ENCODE results near the gene CD69. TPM values are rescaled to one million over a fixed set of nuclear protein-coding genes. Genes with fewer than 3 reads are reported as not detected.

The CD69 gene
- total RNA-seq, 4 donors from 2014 or later: 0.47 to 2.6 (median 1.1) TPM

GRCh38 chr12:9751204-9752144, 9.2 kb downstream of the CD69 start:
- ATAC-seq: peak; percentile 55
- Histone ChIP-seq H3K4me1 (peaks cover 0 to 12% (median 0%) of the 10 kb centered on the region in 3 donors), H3K27ac (no peak overlapping the region), H3K36me3 (no peaks in the 10 kb centered on the region), H3K4me3 (peak overlapping the region in 1 of 2 donors; percentile 2), H3K27me3 (peaks cover 4% of the 10 kb centered on the region), H3K9me3 (no peaks in the 10 kb centered on the region)
- TF ChIP-seq POLR2A (IDR thresholded peaks at IDR 0.05) (no peak), CTCF (IDR thresholded peaks at IDR 0.05) (peak in 2 of 4 experiments; percentile 40 to 44)
- 35 to 36% methylated on average over 9 of the region's 9 CpGs for WGBS, 2 donors (ENCODE audit: low coverage in 1 of 2)

- TF ChIP-seq POLR2A (IDR thresholded peaks at IDR 0.05) (no peak), CTCF (IDR thresholded peaks at IDR 0.05) (peak; percentile 63 to 81 (median 72))
- 9 to 11% methylated on average over 20 of the region's 20 CpGs for WGBS, 2 donors (ENCODE audit: low coverage in 1 of 2)
- peak overlapping the region in 1 of 2 donors; percentile 2 for H3K4me3 ChIP-seq
Measured at GRCh38 chr12:9750276-9751203, 10.2 kb downstream of the CD69 start.

GRCh38 chr12:9749640-9750039, 11.1 kb downstream of the CD69 start:
- H3K27ac ChIP-seq: no peak overlapping the region
- no peak overlapping the region for H3K4me3 ChIP-seq
- WGBS, 2 donors (ENCODE audit: low coverage in 1 of 2): no CpG with 5 or more reads among the region's 1 CpG
- H3K4me1 ChIP-seq: peaks cover 0 to 12% (median 0%) of the 10 kb centered on the region in 3 donors
- peaks cover 4% of the 10 kb centered on the region for H3K27me3 ChIP-seq
- no peaks in the 10 kb centered on the region for H3K36me3 ChIP-seq
- no peak for ATAC-seq
- no peaks in the 10 kb centered on the region for H3K9me3 ChIP-seq
- no peak for TF ChIP-seq EP300 (IDR thresholded peaks at IDR 0.05)
- no peak for TF ChIP-seq CTCF (IDR thresholded peaks at IDR 0.05)
- no peak for TF ChIP-seq POLR2AphosphoS5 (IDR thresholded peaks at IDR 0.05)
- TF ChIP-seq POLR2A (IDR thresholded peaks at IDR 0.05): no peak

More at GRCh38 chr12:9750276-9751203, 10.2 kb downstream of the CD69 start:
- Histone ChIP-seq H3K9me3 (no peaks in the 10 kb centered on the region), H3K4me1 (peaks cover 0 to 12% (median 0%) of the 10 kb centered on the region in 3 donors), H3K27ac (no peak overlapping the region), H3K27me3 (peaks cover 4% of the 10 kb centered on the region), H3K36me3 (no peaks in the 10 kb centered on the region)
- ATAC-seq: peak; percentile 71

GRCh38 chr12:9745199-9745598, 15.5 kb downstream of the CD69 start:
- no peaks in the 10 kb centered on the region for H3K4me1 ChIP-seq
- H3K9me3 ChIP-seq: no peaks in the 10 kb centered on the region
- H3K36me3 ChIP-seq: no peaks in the 10 kb centered on the region
- no peak overlapping the region for H3K4me3 ChIP-seq
- peaks cover 9% of the 10 kb centered on the region for H3K27me3 ChIP-seq
- H3K27ac ChIP-seq: no peak overlapping the region
- no peak for ATAC-seq
- no peak for TF ChIP-seq CTCF (IDR thresholded peaks at IDR 0.05)
- TF ChIP-seq POLR2AphosphoS5 (IDR thresholded peaks at IDR 0.05): no peak
- TF ChIP-seq POLR2A (IDR thresholded peaks at IDR 0.05): no peak
- TF ChIP-seq EP300 (IDR thresholded peaks at IDR 0.05): no peak
- WGBS, 2 donors (ENCODE audit: low coverage in 1 of 2): 58 to 74% methylated on average over 3 of the region's 3 CpGs

All from gastroesophageal sphincter (tissue), 4 donors.